Astrocyte of the spinal cord (primary cell): ENCODE results near the gene ANKRD33.

Source experiments
- DNase-seq: peaks from one replicate; pipeline ENCODE4 v3.0.0; 2011; ENCODE audit warnings: low read depth, low spot score
- H3K4me3 ChIP-seq: 2 replicates; pipeline ENCODE4 v1.5.1; 2011; ENCODE audit warnings: low read depth, mild to moderate bottlenecking, low read length, moderate library complexity
- CTCF ChIP-seq: IDR thresholded peaks from 2 replicates; pipeline ENCODE4 v1.5.1; 2012; ENCODE audit warnings: low read depth, mild to moderate bottlenecking, low read length, inconsistent platforms
- in situ Hi-C: cut with HindIII; loops from 2 replicates; pipeline ENCODE4 v1.10.0; 2017; ENCODE audit warnings: low sequenced_read_pairs

ANKRD33 gene

GRCh38 chr12:51917041-51917590 is 29.2 kb downstream of the ANKRD33 start:
- no peak for TF ChIP-seq CTCF

DNA sequence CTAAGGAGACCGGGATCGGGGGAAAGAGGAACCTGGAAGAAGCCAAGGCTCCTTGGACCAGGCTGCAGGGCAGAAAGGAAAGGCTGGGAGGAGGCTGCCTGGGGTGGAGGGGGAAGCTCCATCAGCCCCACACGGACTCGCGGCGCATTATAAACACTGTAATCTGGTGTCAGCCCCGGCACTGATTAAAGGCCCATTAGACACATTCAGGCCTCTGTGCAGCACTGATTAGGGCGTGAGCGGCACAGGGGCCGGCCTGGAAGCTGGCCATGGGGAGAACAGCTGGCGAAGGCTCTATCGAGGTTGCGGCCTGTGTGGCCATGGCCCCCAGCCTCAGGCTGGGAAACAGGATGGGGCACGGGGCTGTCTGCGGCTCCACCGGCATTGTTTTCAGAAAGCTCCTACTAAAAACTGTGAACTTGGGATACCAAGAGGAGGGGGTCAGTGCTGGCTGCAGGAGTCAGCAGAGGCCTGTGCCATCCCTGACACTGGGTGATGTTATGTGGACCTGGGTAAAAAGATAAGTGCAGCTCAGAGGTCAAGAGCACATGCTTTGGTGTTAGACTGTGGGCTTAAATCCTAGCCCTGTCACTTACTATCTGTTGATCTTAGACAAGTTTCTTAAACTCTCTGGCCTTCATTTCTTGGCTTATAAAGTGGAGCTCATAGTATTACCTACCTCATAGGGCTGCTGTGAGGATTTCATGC is 30.0 kb downstream of the ANKRD33 start:
- no peak for TF ChIP-seq CTCF
- H3K4me3 ChIP-seq, result no peak overlapping the region
- in situ Hi-C loops, result no loop called here
- no peak for DNase-seq

More at GRCh38 chr12:51917041-51917590, 29.2 kb downstream of the ANKRD33 start:
- in situ Hi-C loops, result no loop called here
- H3K4me3 ChIP-seq, result no peak overlapping the region
- no peak for DNase-seq

DNA sequence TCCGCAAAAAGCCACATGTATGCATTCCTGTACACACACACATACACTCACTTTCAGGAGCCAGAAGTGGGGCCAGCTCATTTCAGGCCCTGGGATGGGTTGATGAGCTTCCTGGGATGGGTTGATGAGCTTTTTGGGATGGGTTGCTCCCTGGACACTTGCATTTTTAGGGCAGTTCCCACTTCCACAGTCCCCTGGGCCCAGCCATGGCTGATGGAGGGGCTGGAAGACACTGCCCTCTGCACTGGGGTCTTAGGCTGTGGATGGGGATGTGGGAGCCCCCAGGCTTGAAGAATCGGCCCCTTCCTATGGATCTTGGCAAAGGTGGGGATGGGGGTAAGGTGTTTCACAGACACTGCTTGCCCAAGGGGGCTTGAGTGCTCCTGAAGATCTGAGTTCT is 32.1 kb downstream of the ANKRD33 start:
- no peak overlapping the region for H3K4me3 ChIP-seq
- in situ Hi-C loops, result no loop called here
- no peak for TF ChIP-seq CTCF
- no peak for DNase-seq

DNA sequence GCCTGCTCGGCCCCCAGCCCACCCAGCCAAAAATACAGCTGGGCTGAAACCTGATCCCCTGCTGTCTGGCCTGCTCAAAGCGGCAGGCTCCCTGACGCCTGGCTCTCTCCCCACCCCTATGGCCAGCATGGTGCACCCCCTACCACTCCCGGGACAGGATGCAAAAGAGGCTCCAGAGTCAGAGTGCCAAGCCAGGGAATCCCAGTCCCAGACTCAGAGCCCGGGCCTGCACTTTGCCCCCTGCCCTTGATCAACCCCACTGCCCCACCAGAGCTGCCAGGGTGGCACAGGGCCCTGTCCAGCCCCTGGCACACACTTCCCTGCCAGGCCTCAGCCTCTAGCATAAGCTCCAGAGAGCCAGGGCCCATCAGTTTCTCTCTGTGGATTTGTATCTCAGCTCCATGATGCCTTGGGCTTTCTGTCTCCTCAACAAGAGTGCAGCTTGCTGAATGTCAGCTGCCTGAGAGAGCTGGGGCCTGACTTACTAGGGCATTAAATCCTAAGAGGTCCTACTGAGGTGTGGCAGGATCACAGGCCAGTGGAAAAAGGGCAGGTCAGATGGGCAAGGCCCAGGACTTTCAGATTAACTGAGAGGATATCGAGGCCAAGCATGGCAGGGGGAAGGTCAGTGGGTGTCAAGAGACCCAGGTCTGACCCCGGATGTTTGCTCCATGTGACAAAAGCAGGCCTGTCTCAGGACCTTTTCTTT is 33.3 kb downstream of the ANKRD33 start:
- in situ Hi-C loops, result no loop called here
- no peak for TF ChIP-seq CTCF

DNA sequence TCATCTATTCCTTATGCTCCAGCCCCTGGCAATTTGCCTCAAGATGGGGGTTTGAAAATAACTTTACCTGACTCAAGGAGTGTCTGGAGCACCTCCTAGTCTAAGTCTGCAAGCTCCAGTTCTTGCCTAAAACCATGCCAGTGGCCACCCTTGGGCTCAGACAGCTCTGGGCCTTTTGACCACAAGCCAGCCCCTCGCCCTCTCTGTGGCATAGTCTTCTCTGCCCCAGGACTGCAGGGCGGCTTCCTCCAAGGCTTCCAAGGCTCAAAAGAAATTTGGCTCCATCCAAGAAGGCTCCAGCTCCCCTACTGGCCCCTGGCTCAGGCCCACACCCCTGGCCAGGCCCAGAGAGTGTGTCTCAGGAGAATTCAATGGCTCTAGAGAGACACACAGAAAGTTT is 34.2 kb downstream of the ANKRD33 start:
- in situ Hi-C loops, result no loop called here
- DNase-seq, result no peak
- no peak for TF ChIP-seq CTCF
- H3K4me3 ChIP-seq, result no peak overlapping the region

More for the DNA sequence above, 33.3 kb downstream of the ANKRD33 start:
- DNase-seq, result no peak
- H3K4me3 ChIP-seq, result no peak overlapping the region

GRCh38 chr12:51922762-51923505 is 35.0 kb downstream of the ANKRD33 start:
- in situ Hi-C loops, result no loop called here
- H3K4me3 ChIP-seq, result no peak overlapping the region
- peak; percentile 47 for DNase-seq
- no peak for TF ChIP-seq CTCF
